ENCODE measurements around the gene FOXD2. TPM values are rescaled to one million over a fixed set of nuclear protein-coding genes. Genes with fewer than 3 reads are reported as not detected.

Gene FOXD2
- total RNA-seq, 1 donor from 2014 or later = 0.15 TPM

GRCh38 chr1:47487332-47487731 is 49.5 kb downstream of the FOXD2 start:
- no peaks in the 10 kb centered on the region for H3K36me3 Mint-ChIP-seq (ENCODE audit: low read depth, unreplicated experiment)
- no peak overlapping the region for H3K27ac Mint-ChIP-seq (ENCODE audit: unreplicated experiment)
- TF ChIP-seq CTCF (IDR thresholded peaks at IDR 0.05; ENCODE audit: unreplicated experiment) = no peak
- no peaks in the 10 kb centered on the region for H3K9me3 Mint-ChIP-seq (ENCODE audit: unreplicated experiment)
- no peak for DNase-seq (ENCODE audit: low spot score)
- peaks cover 7% of the 10 kb centered on the region for H3K4me1 Mint-ChIP-seq (ENCODE audit: unreplicated experiment)
- no peak overlapping the region for H3K4me3 Mint-ChIP-seq (ENCODE audit: unreplicated experiment)
- peaks cover 9% of the 10 kb centered on the region for H3K27me3 Mint-ChIP-seq (ENCODE audit: unreplicated experiment)

GRCh38 chr1:47487850-47488450 is 50.1 kb downstream of the FOXD2 start:
- Mint-ChIP-seq H3K36me3 (ENCODE audit: low read depth, unreplicated experiment) (no peaks in the 10 kb centered on the region), H3K4me1 (ENCODE audit: unreplicated experiment) (peaks cover under 1% of the 10 kb centered on the region), H3K9me3 (ENCODE audit: unreplicated experiment) (no peaks in the 10 kb centered on the region), H3K4me3 (ENCODE audit: unreplicated experiment) (no peak overlapping the region), H3K27me3 (ENCODE audit: unreplicated experiment) (peaks cover 8% of the 10 kb centered on the region), H3K27ac (ENCODE audit: unreplicated experiment) (no peak overlapping the region)
- DNase-seq (ENCODE audit: low spot score) = no peak
- TF ChIP-seq CTCF (IDR thresholded peaks at IDR 0.05; ENCODE audit: unreplicated experiment) = no peak

Other genes starting within 250 kb of the FOXD2 start
- not detected for gene PDZK1IP1, start 248.0 kb upstream of the FOXD2 start, total RNA-seq (ENCODE audit: unreplicated experiment)
- 199 TPM for gene TAL1, start 205.8 kb upstream of the FOXD2 start, total RNA-seq (ENCODE audit: unreplicated experiment)
- gene STIL, start 123.9 kb upstream of the FOXD2 start, total RNA-seq (ENCODE audit: unreplicated experiment) = 12.1 TPM
- 53.4 TPM for gene CMPK1, start 104.3 kb upstream of the FOXD2 start, total RNA-seq (ENCODE audit: unreplicated experiment)
- not detected for gene FOXE3, start 21.8 kb upstream of the FOXD2 start, total RNA-seq (ENCODE audit: unreplicated experiment)